Astrocyte of the hippocampus (primary cell): ENCODE results near the gene ISM1.

ENCODE experiments used
- DNase-seq: peaks from one replicate; pipeline ENCODE4 v3.0.0; 2011; ENCODE audit warnings: low read depth, low spot score

Gene ISM1

DNA sequence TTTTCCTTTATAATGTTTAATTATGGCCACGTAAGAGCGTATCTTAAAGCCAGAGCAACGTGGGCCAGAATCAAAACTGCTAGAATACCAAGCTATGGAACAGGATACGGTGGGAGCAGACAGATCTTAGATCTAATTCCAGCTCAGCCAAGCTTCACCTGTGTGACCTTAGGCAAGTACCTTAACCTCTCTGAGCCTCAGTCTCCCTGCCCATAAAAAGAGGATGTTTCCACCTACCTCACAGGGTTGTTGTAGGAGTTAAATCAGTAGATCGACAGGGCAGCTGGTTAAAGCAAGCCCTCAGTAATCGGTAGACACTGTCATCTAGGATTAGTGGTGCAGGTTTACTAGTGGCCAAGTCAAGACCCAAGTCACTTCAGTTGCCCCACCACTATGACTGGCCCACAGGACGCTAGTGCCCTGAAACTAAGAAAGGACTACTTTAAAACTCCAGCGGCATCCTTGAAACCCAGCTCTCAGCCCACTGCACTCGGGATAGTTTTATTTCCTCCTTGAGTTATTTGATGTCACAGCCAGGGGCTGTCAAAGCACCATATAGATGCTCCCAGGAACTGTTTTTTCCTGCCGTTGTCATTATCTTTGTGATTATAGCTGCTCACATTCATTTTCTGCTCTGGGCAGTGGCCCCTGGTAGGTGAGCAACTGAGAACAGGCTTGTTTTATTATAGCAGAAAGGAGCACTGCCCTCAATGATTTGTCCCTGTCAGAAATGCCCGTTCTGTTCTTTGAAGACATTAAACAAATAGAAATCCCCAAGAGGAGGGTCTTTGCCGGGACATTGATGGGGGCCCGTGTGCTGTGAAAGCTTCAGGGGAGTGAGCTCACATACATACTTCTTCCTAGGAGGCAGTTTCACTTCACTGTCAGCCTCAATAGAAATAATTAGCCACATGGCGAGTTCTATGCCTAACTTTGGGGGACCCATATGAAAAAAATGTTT is 63.1 kb downstream of the ISM1 start:
- DNase-seq: no peak

DNA sequence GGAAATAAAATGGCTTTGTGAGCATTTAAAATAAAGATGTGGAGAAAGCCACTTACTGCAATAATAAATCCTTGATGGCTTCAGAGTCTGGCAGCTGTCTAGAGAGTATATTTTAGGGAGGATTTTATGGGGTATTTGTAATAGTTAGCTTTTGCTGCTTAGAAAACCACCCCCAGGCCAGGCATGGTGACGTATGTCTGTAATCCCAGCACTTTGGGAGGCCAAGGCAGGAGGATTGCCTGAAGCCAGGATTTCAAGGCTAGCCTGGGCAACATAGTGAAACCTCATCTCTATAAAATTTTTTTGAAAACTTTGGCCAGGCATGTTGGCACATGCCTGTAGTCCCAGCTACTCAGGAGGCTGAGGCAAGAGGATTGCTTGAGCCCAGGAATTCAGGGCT is 63.8 kb downstream of the ISM1 start:
- DNase-seq: no peak

DNA sequence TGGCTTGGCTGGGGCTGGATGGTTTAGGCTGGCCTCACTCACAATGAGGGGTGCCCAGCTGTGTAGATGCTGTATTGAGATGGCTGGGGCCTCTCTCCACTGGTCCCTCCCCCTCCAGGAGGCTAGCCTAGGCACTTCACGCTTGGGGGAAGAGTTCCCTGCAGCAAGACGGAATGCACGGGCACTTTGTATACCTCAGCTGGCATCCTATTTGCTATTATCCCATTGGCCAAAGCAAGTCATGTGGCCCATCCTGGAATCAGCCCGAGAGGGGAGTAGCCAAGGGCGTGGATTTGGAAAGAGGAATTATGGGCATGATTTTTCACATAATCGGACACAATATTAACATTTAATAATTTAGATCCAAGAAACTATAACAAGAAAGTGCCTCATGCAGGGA is 64.3 kb downstream of the ISM1 start:
- no peak for DNase-seq

DNA sequence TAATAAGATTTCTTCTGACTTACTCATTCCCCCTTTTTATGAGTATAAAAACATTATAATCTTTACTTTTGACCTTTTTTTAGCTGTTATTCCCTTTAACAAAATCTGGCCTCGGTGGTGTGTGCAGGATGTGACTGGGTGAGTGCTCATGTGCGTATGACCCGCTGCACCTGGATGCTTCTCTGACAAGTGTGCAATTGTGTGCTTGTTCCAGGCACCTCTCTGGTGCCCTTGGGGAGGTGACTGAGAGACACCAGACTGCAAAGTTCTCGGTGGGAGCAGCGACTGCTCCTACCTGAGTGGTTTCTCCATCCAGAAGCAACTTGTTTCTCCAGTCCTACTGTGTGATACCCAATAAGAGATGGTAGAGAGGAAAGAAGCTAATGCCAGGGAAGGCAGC is 65.0 kb downstream of the ISM1 start:
- DNase-seq: no peak

DNA sequence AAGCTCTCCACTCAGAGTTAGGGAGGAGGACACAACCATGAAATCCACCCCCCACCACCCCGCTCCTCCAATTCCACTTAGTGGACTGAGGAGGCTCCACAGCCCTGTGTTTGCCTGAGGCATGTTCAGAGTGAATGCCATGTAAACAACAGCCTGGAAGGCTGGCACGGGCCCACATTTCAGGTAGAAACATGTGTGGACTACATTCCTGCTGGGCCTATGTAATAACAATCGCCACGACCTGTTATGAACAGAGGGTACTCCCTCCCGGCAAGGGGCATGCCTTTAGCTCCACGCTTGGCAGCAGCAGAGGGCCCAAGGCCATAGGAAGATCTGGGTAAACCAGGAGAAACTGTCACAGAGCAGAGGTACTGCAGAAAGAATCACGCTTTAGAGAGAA is 65.5 kb downstream of the ISM1 start:
- no peak for DNase-seq

DNA sequence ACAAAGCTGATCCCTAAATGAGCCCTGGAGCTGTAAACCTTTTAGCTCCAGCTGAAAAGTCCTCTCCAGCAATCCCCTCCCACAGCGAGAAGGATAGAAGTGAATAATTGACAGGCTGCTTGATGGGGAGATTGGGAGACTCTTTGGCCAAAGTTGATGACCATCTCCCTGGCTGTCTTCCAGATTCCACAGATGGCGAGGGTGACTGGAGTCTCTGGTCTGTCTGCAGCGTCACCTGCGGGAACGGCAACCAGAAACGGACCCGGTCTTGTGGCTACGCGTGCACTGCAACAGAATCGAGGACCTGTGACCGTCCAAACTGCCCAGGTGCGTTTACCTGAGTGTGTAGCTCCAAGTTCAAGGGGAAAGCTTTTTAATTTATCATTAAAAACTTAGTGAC is 67.3 kb downstream of the ISM1 start:
- no peak for DNase-seq

DNA sequence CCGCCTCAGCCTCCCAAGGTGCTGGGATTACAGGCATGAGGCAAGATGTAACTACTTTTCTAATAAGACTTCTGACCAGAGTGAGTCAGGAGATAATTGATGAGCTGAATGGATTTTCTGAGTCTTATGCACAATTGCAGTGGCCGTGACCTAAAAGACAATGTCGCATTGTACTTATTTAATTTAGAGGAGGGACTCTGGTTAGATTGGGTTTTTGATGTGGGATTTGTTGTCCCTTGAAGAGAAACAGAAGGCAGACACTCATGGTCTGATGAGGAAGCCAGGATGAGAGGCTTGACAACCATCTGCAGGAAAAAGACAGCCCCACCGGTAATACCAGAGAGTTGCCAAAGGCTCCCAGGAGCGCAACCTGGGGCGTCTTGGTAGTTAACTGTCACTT is 68.0 kb downstream of the ISM1 start:
- no peak for DNase-seq

DNA sequence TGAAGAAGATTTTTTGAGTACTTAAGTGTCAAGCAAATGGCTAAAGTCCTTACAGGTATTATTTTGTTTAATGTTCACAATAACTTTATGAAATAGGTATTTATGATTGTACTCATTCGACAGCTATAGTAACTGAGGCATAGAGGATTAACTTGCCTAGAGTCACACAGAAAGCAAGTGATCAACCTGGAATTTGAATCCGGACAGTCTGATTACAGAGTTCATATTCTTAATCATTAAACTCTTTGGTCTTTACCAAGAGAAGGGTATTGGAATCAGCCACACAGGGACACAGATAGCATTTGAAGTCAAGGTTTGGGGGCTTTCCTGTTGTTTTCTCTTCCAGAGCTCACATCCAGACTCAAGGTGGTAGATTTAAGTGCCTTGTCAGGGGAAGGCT is 69.7 kb downstream of the ISM1 start:
- no peak for DNase-seq

DNA sequence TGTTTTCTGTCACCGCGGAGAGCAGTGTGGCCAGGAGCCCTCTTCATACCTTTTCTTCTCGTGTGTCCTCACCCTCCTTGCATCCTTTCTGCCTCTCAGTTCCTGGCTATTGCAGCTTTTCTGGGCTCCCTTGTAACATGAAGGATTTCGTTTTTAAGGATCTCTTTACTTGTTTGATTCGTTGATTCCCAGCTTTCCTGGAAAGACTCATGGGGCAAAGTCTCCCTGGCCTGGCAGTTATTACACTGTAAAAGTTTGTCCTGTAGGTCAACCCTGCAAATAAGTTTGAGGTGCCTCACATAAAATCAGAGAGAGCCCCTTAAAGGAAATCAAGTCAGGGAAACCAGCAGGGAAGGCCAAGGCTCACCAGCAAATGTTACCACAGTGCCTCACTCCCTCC is 70.1 kb downstream of the ISM1 start:
- DNase-seq: no peak

DNA sequence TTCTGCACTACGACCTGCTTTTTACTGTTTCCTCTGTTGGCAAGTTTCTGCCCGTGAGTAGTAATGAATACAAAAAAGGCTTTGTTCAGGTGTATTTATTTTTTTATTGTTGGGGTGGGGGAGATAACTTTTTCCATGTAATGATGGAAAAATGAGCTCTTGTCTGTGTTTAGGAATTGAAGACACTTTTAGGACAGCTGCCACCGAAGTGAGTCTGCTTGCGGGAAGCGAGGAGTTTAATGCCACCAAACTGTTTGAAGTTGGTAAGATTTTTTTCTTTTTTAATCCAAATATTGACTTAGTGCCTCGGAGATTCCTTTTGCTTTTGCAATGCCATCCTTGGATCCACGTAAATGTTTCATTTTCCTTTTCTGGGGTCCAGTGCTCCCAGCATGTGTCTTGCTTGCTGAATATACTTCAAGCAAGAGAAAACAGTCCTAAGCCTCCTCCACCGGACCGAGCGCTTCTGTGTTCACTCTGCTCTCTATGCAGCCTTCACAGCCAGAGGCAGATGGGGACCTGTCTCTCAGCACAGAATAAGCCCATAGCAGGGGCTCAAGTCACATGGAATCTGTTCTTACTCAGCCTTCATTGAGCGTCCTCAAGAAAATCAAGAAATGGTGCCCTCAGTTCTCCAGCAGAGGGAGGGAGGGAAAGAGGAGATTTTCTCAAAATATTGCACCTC is 71.3 kb downstream of the ISM1 start:
- DNase-seq: no peak

DNA sequence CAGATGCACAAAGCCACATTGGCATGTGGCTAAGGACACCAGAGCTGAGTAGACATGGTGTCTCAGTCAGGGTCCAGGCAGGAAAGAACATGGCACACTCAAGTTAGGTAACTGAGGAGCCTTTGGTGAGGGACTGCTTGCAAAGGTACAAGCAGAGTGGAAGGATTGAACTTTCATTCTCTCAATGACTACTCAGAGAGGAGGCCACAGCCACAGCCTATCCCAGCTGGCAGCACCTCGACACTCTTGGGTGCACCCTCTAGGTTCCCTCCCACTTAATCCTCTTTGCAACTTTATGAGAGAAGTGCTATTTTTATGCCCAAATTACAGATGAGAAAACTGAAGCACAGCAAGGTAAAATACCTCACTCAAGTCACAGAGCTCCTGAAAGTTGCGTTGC is 73.4 kb downstream of the ISM1 start:
- no peak for DNase-seq

DNA sequence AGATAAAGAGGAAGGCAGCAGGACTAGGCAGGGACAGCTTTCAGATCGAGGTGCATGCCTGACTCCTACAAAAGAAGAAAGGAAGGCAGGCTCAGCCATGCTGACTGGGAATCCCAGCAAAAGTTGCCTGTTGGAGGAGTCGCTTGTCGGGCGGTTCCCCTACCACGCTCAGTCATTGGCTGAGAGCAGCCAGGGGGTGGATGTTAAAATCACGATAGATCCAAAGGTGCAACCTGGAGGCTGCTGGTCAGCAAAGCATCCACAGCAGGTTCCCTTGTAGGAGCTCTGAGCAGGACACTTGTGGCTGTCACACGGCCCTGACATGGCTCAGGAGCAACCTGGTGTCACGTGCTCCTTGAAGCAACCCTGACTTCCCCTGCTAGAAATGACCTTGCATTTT is 74.6 kb downstream of the ISM1 start:
- no peak for DNase-seq

DNA sequence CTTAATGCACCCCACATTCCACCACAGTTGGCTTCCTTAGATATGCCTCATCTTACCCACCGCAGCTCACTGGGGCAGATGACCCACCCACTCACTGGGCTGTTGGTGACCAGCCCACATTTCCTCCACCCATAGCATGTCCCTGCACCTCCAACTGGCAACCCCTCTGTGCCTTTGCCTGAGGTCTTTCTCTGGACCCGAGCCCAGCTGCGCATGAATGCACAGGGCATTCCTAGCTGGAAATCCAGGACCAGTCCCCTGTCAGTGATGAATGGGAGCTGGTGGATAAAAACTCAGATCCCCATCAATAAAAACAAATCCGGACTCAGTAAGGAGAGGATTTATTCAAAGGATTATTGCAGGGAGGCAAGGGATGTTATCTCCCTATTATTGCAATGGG is 75.0 kb downstream of the ISM1 start:
- DNase-seq: no peak

DNA sequence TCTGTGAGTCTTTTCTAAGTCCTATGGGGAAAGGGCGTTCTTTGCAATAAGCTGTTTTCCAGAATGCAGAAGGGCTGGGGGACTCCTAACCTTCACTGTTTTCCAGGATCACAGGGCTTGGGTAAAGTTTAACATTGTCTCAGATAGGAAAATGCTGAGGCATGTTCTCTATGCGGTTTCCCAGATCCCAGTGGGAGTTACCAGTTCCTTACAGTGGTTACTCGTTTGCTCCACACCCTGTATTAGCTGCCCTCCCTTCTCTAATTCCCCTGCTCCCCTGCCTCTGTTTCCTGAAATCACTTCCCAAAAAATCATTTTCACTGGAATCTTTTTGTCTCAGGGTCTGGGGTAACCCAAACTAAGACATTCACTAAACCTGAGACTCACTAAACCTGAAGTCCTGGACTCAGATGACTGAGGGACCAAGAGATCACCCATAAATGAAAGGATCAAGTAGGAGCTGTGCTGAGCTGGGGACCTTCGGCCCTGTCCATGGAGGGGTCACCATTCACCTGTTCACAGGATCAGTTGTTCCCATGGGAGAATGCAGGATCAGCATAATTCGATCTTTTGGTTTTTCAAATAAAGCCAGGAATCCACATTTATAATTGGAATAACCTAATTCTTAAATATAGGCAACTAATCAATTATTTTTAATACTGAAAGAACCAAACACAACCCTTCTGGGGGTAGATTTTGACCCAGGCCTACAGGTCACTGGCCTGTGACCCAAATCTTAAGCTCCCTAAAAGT is 76.2 kb downstream of the ISM1 start:
- DNase-seq: no peak

DNA sequence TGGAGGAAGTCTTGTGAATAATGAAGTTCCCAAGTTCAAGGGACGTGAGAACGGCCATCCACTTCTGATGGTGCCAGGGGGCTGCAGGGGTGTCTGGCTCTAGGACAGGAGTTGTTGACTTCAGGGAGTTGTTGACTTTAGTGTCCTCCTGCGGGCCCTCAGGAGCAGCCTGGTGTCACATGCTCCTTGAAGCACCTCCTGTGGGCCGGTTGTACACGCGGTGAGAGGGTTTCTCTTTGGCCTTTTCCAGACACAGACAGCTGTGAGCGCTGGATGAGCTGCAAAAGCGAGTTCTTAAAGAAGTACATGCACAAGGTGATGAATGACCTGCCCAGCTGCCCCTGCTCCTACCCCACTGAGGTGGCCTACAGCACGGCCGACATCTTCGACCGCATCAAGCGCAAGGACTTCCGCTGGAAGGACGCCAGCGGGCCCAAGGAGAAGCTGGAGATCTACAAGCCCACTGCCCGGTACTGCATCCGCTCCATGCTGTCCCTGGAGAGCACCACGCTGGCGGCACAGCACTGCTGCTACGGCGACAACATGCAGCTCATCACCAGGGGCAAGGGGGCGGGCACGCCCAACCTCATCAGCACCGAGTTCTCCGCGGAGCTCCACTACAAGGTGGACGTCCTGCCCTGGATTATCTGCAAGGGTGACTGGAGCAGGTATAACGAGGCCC is 77.8 kb downstream of the ISM1 start:
- DNase-seq: no peak

DNA sequence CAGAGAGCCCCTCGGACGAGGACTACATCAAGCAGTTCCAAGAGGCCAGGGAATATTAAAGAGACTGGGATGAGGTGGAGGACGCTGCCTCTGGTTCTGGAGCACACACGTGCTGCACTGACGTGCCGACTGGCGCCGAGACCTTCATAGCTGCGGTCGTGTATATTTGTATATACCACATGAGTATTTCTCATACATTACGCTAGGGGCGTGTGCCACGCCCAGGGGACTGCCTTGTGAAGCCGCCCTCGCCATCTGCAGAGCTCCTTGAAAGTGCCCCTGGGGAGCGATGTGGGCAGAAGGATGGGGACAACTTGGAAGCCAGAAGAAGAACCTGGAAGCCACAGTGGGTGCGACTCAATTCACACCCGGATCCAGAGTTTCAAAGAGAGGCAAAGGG is 78.3 kb downstream of the ISM1 start:
- no peak for DNase-seq

DNA sequence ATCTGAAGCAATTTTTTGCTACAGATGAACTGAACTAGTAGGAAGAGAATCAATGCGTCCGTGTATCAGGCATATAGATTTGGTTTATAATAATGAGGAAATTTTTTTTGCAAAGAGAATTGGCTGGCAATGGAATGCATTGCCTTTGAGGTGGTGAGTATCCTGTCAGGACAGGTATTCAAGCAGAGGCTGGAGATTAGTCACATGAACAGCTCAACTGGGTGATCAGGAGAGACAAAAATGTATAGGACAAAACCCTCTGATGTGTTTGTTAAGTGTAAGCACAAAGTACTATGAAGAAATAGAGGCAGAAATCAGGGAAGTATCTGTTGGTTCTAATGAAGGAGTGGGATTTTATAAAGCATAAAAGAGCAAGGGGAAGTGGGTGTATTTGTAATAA is 80.5 kb downstream of the ISM1 start:
- no peak for DNase-seq

DNA sequence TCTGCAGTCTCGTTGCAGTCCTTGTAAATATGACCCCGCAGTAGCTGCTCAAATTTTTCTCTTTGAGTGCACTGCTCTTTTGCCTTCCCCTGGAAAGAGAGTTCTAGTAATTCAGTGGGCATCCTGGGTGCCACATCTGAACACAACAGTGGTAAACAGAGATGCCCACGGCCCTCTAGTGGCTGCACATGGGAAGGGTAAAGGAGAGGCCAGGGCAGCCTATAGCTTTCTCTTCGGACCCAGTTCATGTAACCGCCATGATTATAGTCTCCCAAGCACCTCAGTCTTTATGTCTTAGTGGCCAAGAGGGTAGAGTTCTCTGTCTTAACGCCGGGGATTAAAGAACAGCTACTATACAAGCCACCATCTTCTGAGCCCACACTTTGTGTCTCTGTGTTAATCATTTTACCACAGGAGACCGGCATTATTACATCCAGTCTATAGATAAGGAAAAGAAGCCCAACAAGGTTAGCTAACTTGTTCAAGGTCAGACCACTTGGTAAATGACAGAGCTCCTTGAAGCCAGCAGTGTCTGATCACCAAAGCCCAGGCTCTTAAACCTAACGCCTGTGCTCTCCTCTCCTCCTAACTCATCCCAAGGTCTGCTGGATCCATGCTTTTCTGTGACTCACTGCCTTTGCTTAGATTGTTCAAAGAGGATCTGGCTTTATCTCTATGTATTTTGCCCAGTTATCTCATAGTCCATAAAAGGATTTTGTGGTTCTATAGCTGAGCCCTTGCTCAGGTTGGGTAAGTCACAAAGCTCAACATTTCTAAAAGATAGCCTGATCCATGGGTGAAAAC is 81.8 kb downstream of the ISM1 start:
- DNase-seq: peak; percentile 23

DNA sequence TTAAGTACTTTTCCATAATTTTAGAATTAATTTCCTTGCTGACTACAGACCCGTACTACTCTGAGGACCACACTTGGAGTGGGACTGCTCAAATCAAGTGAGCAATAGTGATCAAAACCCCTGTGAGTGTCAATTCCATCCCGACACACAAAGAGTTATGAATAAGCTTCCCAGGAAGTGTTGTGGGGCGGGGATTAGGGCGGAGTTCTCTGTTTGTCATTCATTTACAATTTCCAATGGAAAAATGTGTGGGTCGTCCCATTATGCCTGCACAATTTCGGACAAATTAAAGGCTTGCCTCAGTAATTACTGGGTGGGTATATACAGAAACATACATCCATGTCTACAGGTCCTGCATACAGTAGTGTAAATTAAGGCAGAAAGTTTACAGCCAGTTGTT is 84.2 kb downstream of the ISM1 start:
- DNase-seq: no peak

DNA sequence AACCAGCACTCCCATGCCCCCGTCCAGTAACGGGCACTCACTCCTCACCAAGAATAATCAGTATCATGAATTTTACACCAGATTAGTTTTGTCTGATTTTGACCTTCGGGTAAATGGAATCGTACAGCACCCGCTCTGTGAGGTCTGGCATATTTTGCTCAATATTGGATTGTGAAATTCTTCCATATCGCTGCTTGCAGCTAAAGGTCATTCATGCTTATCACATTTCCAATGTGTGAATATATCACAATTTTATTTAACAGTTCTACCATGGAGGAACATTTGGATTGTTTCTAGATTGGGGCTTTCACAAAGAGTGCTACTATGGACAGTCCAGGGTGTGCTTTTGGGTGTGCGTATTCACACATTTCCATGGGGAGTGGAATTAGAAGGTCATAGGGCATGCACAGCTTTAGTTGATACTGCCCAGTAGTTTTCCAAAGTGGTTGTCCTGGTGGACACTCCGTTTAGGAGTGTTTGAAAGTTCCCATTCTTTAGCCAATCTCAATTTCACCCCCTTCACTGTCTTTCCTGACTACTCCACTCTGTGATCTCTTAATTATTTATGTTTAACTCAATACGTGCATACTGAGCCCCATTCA is 86.6 kb downstream of the ISM1 start:
- no peak for DNase-seq

DNA sequence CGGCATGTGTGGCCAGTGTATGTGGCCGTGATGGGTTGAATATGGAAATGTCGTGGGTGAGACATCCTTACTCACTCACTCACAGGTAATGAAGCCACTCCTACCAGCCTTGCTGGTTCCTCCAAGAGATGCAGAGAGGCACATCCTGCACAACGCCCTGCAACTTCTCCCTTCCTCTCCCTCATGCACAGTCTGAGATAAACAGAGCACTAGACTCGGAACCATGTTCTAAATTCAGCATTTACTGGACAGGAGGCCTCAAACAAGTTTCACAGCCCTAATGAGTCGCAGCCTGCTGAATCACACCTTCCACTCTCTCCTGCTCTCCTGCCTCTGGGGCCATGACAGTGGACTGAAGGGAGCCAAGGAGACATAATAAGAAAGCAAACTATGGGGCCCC is 91.2 kb downstream of the ISM1 start:
- no peak for DNase-seq
